Loucy (cell line): ENCODE results near the gene MARS1.

Experiments
- H2AFZ ChIP-seq: fragments of 200-600 bp; sonication (generic); 2 replicates; pipeline ENCODE4 v1.6.0; 2016; ENCODE audit warnings: antibody characterized with exemption, mild to moderate bottlenecking, low read length, moderate library complexity
- H3F3A ChIP-seq: fragments of 200-600 bp; 2 replicates; pipeline ENCODE4 v1.6.0; 2016; ENCODE audit warnings: antibody characterized with exemption, low read depth, mild to moderate bottlenecking
- H3K27me3 ChIP-seq: fragments of 200-600 bp; sonication (generic); 2 replicates; pipeline ENCODE4 v1.6.1; 2014; ENCODE audit warnings: low read length, mild to moderate bottlenecking; ENCODE audit not compliant: insufficient read depth, poor library complexity, severe bottlenecking
- H3K36me3 ChIP-seq: fragments of 200-600 bp; sonication (generic); 2 replicates; pipeline ENCODE4 v1.6.1; 2016; ENCODE audit warnings: low read length; ENCODE audit not compliant: insufficient read depth
- H3K4me1 ChIP-seq: fragments of 200-600 bp; sonication (generic); 2 replicates; pipeline ENCODE4 v1.5.1; 2014; ENCODE audit warnings: low read length, mild to moderate bottlenecking; ENCODE audit not compliant: insufficient read depth, poor library complexity, severe bottlenecking
- H3K4me2 ChIP-seq: fragments of 200-600 bp; sonication (generic); 2 replicates; pipeline ENCODE4 v1.6.0; 2014; ENCODE audit warnings: antibody characterized with exemption, low read length, low read depth, mild to moderate bottlenecking; ENCODE audit not compliant: poor library complexity, severe bottlenecking
- H3K4me3 ChIP-seq: fragments of 200-600 bp; sonication (generic); 2 replicates; pipeline ENCODE4 v1.5.1; 2014; ENCODE audit warnings: low read length, mild to moderate bottlenecking, mixed read lengths; ENCODE audit not compliant: poor library complexity, severe bottlenecking
- H3K79me2 ChIP-seq: fragments of 200-600 bp; sonication (generic); 2 replicates; pipeline ENCODE4 v1.6.1; 2014; ENCODE audit warnings: low read length; ENCODE audit not compliant: insufficient read depth
- H3K9ac ChIP-seq: fragments of 200-600 bp; sonication (generic); 2 replicates; pipeline ENCODE4 v1.6.0; 2014; ENCODE audit warnings: mild to moderate bottlenecking, low read depth, low read length, moderate library complexity; ENCODE audit not compliant: poor library complexity, severe bottlenecking
- H3K9me2 ChIP-seq: fragments of 200-600 bp; sonication (generic); replicated peaks from 2 replicates; pipeline ENCODE4 v1.6.1; 2016; ENCODE audit warnings: low read depth, low read length, mixed read lengths
- H3K9me3 ChIP-seq: fragments of 200-600 bp; sonication (generic); 2 replicates; pipeline ENCODE4 v1.6.1; 2014; ENCODE audit warnings: mild to moderate bottlenecking, antibody characterized with exemption, low read length, low read depth; ENCODE audit not compliant: insufficient read depth
- H4K20me1 ChIP-seq: fragments of 200-600 bp; sonication (generic); 2 replicates; pipeline ENCODE4 v1.6.0; 2014; ENCODE audit warnings: antibody characterized with exemption, low read length, mild to moderate bottlenecking; ENCODE audit not compliant: insufficient read depth, poor library complexity, severe bottlenecking
- EZH2phosphoT487 ChIP-seq: fragments of 200-600 bp; IDR thresholded peaks from 2 replicates; pipeline ENCODE4 v1.6.1; 2018; ENCODE audit warnings: antibody characterized with exemption, mild to moderate bottlenecking, moderate library complexity, borderline replicate concordance
- TF ChIP-seq, protein P1 (sequence below): fragments of 200-600 bp; sonication (generic); conservative IDR thresholded peaks from 2 replicates; pipeline ENCODE4 v1.5.1; 2014; ENCODE audit warnings: mild to moderate bottlenecking, antibody characterized with exemption, low read length

Gene MARS1

DNA sequence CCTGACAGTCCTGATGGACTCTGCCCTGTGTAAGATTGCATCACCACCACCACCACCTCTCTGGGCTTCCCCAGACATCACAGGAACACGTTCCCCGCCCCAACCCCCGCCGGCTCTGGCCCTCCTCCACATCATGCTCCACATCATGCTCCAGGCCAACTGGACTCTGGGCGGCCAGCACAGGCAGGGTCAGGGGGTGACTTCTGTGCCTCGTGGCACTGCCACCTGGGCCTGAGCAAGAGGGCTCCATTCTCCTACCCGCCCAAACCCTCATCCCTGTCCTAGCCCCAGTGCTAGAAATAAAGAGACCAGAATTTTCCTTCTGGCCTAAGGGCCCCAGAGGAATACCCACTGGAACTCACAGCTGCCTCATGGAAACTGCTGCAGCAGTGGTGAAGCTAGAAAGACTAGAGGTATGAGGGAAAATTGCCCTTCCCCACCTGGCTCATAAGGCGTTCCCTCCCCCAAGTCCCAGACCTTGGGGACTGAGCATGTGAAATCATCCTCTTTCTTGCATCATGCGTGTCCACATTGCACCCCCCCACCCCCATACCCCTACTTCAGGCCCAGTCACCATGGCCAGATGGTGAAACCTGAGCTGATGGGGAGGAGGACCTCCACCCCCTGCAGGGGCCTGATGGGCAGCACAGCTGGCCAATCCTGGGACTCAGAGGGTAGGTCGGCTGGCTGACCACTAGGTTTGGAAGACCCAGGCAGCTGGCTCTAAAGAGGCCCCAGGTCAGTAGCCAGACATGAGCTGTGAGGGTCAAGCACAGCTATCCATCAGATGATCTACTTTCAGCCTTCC lies 33.1 kb upstream of the MARS1 start, which contains the start of gene INHBE:
TSS of gene INHBE (plus strand) at position 742 of the 808 bp plus-strand sequence. CDS start 230 bp downstream, outside the sequence.
- no peaks in the 10 kb centered on the region for H3K9me2 ChIP-seq
- H3K9ac ChIP-seq, result peak within 1 kb of the TSS; percentile 24
- no peaks in the 10 kb centered on the region for H4K20me1 ChIP-seq
- peaks cover 12% of the 10 kb centered on the region for H3K4me1 ChIP-seq
- H3K4me2 ChIP-seq, result peak within 1 kb of the TSS; percentile 50
- no peaks in the 10 kb centered on the region for H3K79me2 ChIP-seq
- no peaks in the 10 kb centered on the region for H3K9me3 ChIP-seq
- TF ChIP-seq EZH2phosphoT487, result no peak
- TF ChIP-seq, protein P1, sequence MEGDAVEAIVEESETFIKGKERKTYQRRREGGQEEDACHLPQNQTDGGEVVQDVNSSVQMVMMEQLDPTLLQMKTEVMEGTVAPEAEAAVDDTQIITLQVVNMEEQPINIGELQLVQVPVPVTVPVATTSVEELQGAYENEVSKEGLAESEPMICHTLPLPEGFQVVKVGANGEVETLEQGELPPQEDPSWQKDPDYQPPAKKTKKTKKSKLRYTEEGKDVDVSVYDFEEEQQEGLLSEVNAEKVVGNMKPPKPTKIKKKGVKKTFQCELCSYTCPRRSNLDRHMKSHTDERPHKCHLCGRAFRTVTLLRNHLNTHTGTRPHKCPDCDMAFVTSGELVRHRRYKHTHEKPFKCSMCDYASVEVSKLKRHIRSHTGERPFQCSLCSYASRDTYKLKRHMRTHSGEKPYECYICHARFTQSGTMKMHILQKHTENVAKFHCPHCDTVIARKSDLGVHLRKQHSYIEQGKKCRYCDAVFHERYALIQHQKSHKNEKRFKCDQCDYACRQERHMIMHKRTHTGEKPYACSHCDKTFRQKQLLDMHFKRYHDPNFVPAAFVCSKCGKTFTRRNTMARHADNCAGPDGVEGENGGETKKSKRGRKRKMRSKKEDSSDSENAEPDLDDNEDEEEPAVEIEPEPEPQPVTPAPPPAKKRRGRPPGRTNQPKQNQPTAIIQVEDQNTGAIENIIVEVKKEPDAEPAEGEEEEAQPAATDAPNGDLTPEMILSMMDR, result no peak
- no peaks in the 10 kb centered on the region for H3F3A ChIP-seq
- H2AFZ ChIP-seq, result peak within 1 kb of the TSS; percentile 72
- no peaks in the 10 kb centered on the region for H3K27me3 ChIP-seq
- no peaks in the 10 kb centered on the region for H3K36me3 ChIP-seq
- H3K4me3 ChIP-seq, result peak within 1 kb of the TSS; percentile 37

DNA sequence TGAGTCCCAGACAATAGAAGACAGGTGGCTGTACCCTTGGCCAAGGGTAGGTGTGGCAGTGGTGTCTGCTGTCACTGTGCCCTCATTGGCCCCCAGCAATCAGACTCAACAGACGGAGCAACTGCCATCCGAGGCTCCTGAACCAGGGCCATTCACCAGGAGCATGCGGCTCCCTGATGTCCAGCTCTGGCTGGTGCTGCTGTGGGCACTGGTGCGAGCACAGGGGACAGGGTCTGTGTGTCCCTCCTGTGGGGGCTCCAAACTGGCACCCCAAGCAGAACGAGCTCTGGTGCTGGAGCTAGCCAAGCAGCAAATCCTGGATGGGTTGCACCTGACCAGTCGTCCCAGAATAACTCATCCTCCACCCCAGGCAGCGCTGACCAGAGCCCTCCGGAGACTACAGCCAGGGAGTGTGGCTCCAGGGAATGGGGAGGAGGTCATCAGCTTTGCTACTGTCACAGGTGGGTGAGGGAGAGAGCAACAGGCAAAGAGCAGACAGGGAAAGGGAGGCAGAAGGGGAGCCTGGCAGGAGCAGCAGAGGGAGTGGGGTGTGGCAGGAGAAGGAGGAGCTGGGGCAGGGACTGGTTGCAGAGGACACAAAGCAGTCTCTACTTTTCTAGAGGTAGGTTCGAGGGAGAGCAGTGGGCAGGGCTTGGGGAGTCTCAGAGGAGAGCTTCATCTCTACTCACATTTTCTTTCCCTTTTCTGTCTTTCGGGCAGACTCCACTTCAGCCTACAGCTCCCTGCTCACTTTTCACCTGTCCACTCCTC lies 32.3 kb upstream of the MARS1 start:
- Histone ChIP-seq H2AFZ (peak overlapping the region; percentile 72), H3K79me2 (no peaks in the 10 kb centered on the region), H3K36me3 (no peaks in the 10 kb centered on the region), H3K4me1 (peaks cover 17% of the 10 kb centered on the region), H3K4me2 (peak overlapping the region; percentile 50), H3K9me3 (no peaks in the 10 kb centered on the region), H3K4me3 (peak overlapping the region; percentile 37), H3K9ac (no peak overlapping the region), H3F3A (peaks cover 2% of the 10 kb centered on the region; the same call in 1 of the 2 replicates), H4K20me1 (no peaks in the 10 kb centered on the region), H3K27me3 (no peaks in the 10 kb centered on the region), H3K9me2 (no peaks in the 10 kb centered on the region)
- TF ChIP-seq EZH2phosphoT487, result no peak
- TF ChIP-seq, protein P1, result no peak

DNA sequence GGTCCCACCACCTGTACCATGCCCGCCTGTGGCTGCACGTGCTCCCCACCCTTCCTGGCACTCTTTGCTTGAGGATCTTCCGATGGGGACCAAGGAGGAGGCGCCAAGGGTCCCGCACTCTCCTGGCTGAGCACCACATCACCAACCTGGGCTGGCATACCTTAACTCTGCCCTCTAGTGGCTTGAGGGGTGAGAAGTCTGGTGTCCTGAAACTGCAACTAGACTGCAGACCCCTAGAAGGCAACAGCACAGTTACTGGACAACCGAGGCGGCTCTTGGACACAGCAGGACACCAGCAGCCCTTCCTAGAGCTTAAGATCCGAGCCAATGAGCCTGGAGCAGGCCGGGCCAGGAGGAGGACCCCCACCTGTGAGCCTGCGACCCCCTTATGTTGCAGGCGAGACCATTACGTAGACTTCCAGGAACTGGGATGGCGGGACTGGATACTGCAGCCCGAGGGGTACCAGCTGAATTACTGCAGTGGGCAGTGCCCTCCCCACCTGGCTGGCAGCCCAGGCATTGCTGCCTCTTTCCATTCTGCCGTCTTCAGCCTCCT lies 31.6 kb upstream of the MARS1 start:
- TF ChIP-seq, protein P1, result peak; percentile 76
- no peak for TF ChIP-seq EZH2phosphoT487
- H3K4me2 ChIP-seq, result peak overlapping the region; percentile 50
- H3K79me2 ChIP-seq, result no peaks in the 10 kb centered on the region
- no peak overlapping the region for H3K9ac ChIP-seq
- H3F3A ChIP-seq, result peaks cover 2% of the 10 kb centered on the region; the same call in 1 of the 2 replicates
- H3K27me3 ChIP-seq, result no peaks in the 10 kb centered on the region
- H3K4me3 ChIP-seq, result peak overlapping the region; percentile 37
- no peaks in the 10 kb centered on the region for H3K9me2 ChIP-seq
- H3K4me1 ChIP-seq, result peaks cover 24% of the 10 kb centered on the region
- H3K9me3 ChIP-seq, result no peaks in the 10 kb centered on the region
- no peaks in the 10 kb centered on the region for H4K20me1 ChIP-seq
- H3K36me3 ChIP-seq, result no peaks in the 10 kb centered on the region
- peak overlapping the region; percentile 72 for H2AFZ ChIP-seq
